NCI-H510A (cell line): ENCODE results near the gene DNPH1.

Experiments used
- DNase-seq: peaks from one replicate; lab custom pipeline; 2025; lab: John Stamatoyannopoulos, UW

DNPH1 gene

GRCh38 chr6:43181942-43182860 is 47.1 kb downstream of the DNPH1 start, which contains the start of gene CUL9:
CUL9 (plus strand) TSS chr6:43182196; CDS start chr6:43184311, 2,115 bp downstream.
- DNase-seq: peak; percentile 83

GRCh38 chr6:43181621-43181941 is 47.7 kb downstream of the DNPH1 start:
- DNase-seq: no peak

DNA sequence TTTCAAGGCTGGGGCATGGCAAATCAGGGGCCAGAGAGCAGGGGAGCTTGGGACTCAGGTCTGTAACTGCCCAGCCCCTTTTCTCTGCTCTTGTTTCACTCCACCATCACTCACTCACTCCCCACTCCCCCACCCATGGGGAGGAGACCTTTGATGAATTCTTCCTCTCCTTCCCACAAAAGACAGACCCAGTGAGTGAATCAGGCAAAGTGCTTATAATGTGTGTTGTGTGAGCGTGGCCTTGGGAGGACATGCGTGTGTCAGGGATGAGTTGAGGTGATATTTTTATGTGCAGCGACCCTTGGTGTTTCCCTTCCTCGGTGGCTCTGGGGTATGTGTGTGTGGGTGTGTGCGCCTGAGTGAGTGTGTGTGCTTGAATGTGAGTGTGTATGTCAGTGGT is 48.3 kb downstream of the DNPH1 start:
- no peak for DNase-seq

GRCh38 chr6:43180058-43180457 is 49.2 kb downstream of the DNPH1 start:
- DNase-seq: no peak

GRCh38 chr6:43178951-43179830 is 50.1 kb downstream of the DNPH1 start:
- no peak for DNase-seq

DNA sequence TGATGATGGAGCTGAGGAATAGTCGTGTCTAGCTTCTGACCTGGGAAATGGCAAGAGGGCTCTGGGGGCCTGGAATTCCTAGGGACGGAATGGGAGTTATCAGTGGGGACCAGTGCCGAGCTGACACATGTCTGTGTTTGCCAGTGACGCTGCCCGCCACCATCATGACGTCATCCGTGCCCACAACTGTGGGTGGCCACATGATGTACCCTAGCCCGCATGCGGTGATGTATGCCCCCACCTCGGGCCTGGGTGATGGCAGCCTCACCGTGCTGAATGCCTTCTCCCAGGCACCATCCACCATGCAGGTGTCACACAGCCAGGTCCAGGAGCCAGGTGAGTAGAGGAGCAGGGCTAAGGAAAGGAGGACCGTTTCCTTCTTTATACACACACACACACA is 51.1 kb downstream of the DNPH1 start:
- DNase-seq: no peak

GRCh38 chr6:43176423-43176786 is 52.9 kb downstream of the DNPH1 start:
- DNase-seq: no peak

DNA sequence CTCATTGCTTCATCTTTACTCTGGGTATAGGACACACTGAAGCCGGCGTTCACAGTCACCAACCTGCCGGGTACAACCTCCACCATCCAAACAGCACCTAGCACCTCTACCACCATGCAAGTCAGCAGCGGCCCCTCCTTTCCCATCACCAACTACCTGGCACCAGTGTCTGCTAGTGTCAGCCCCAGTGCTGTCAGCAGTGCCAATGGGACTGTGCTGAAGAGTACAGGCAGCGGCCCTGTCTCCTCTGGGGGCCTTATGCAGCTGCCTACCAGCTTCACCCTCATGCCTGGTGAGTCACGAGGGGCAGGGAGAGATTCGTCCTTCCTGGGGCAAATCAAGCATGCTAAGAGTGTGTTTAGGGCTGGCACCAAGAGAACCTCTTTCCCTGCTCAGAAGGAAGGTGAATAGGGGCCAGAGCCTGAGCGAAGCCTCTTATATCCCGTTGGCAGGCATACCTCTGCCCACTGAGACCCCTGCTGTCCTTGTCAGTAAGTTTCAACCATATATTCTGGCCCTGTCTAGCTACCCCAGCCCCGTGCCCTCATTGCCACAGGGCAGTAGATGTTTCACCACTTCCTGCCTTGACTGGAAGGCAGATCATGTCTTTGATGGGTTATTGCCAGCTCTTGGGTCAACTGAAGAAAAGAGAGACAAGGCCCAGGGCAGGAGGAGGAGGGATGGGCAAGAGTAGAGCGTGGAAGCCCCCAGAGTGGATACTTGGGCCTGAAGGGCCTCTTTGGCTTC is 53.4 kb downstream of the DNPH1 start:
- DNase-seq: no peak
